HG03039 (cell line): ENCODE measurements around the gene CNDP2.
"Not testable (repeated sequence)": the region's sequence is repeated elsewhere in the genome, so short reads cannot be mapped to it uniquely, and the experiment has no call there.

Experiments used
- ATAC-seq: cut with Tn5 transposase; IDR thresholded peaks from one replicate; pipeline ENCODE4 v1.9.1; 2021; ENCODE audit warnings: mild to moderate bottlenecking, moderate library complexity; ENCODE audit not compliant: unreplicated experiment

The CNDP2 gene

GRCh38 chr18:74499633-74500032 lies 3.5 kb downstream of the CNDP2 start:
- peak; percentile 31 for ATAC-seq

GRCh38 chr18:74500372-74500771 lies 4.2 kb downstream of the CNDP2 start:
- no peak for ATAC-seq

GRCh38 chr18:74500774-74501173 lies 4.6 kb downstream of the CNDP2 start:
- ATAC-seq, result not testable (repeated sequence)

GRCh38 chr18:74501386-74501785 lies 5.2 kb downstream of the CNDP2 start:
- ATAC-seq, result no peak

GRCh38 chr18:74503137-74503536 lies 7.0 kb downstream of the CNDP2 start:
- ATAC-seq, result no peak

GRCh38 chr18:74505776-74506175 lies 9.6 kb downstream of the CNDP2 start:
- no peak for ATAC-seq

GRCh38 chr18:74506448-74507084 lies 10.4 kb downstream of the CNDP2 start:
- ATAC-seq, result no peak

- no peak for ATAC-seq
Measured at GRCh38 chr18:74507097-74507881, 11.1 kb downstream of the CNDP2 start.

GRCh38 chr18:74507927-74508326 lies 11.8 kb downstream of the CNDP2 start:
- ATAC-seq, result no peak

GRCh38 chr18:74508366-74508765 lies 12.2 kb downstream of the CNDP2 start:
- ATAC-seq, result no peak

GRCh38 chr18:74508821-74509225 lies 12.7 kb downstream of the CNDP2 start:
- ATAC-seq, result no peak

- no peak for ATAC-seq
Measured at GRCh38 chr18:74509856-74510769, 13.9 kb downstream of the CNDP2 start.

- ATAC-seq, result no peak
Measured at GRCh38 chr18:74510770-74511095, 14.6 kb downstream of the CNDP2 start.

GRCh38 chr18:74511823-74512222 lies 15.7 kb downstream of the CNDP2 start:
- ATAC-seq, result no peak

- no peak for ATAC-seq
Measured at GRCh38 chr18:74512321-74513053, 16.3 kb downstream of the CNDP2 start.

- ATAC-seq, result no peak
Measured at GRCh38 chr18:74513149-74513882, 17.2 kb downstream of the CNDP2 start.

- no peak for ATAC-seq
Measured at GRCh38 chr18:74513883-74514205, 17.7 kb downstream of the CNDP2 start.

GRCh38 chr18:74514860-74515495 lies 18.8 kb downstream of the CNDP2 start:
- ATAC-seq, result no peak

- no peak for ATAC-seq
Measured at GRCh38 chr18:74515620-74516231, 19.6 kb downstream of the CNDP2 start.
